ENCODE data around the gene CAMK1D.

CAMK1D gene

DNA sequence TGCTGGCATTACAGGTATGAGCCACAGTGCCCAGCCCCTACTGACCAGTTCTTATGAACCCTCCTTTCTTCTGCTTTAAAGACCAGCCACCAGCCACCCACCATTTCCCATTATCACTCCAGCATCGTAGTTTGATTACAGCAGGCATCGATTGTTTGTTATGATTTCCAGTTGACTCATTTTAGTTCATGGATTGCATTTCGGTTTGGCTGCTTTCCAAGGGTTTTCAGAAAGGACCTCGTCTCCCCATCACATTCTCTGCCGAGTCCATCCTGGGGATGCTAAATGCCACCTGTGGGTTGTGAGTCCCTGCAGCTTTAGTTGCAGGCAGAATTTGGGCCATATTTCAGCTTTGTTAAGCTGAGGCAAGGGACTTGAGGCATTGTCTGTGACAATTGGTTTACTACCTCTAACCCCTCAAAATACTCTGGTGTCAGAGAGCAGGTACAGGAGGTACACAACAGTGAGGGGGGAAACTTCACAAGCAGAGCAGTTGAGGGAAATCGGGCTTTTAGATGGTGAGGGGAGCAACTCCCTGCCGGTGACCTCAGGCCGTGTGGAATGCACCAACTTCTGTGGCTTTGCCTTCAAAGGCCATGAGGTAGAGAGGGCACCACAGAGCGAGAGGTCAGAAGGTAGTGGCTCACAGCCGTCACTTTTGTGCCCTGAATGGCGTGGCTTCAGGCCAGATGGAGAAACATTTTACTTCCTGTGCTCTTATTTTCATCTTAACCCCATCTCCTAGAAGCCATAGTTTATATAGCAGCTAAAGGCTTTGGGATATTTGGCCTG lies 448.3 kb downstream of the CAMK1D start (continued):
- TF ChIP-seq, protein P1, sequence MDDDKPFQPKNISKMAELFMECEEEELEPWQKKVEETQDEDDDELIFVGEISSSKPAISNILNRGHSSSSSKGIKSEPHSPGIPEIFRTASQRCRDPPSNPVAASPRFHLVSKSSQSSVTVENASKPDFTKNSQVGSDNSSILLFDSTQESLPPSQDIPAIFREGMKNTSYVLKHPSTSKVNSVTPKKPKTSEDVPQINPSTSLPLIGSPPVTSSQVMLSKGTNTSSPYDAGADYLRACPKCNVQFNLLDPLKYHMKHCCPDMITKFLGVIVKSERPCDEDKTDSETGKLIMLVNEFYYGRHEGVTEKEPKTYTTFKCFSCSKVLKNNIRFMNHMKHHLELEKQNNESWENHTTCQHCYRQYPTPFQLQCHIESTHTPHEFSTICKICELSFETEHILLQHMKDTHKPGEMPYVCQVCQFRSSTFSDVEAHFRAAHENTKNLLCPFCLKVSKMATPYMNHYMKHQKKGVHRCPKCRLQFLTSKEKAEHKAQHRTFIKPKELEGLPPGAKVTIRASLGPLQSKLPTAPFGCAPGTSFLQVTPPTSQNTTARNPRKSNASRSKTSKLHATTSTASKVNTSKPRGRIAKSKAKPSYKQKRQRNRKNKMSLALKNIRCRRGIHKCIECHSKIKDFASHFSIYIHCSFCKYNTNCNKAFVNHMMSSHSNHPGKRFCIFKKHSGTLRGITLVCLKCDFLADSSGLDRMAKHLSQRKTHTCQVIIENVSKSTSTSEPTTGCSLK (tag by site-specific recombination; IDR thresholded peaks at IDR 0.05): no peak
- TF ChIP-seq ZNF510 (tag by site-specific recombination; IDR thresholded peaks at IDR 0.05; ENCODE audit: insufficient replicate concordance) (no peak), SP7 (tag by site-specific recombination; IDR thresholded peaks at IDR 0.05) (no peak), EGR2 (tag by site-specific recombination; IDR thresholded peaks at IDR 0.05; ENCODE audit: low read depth) (peak; percentile 39), ZNF544 (tag by site-specific recombination; IDR thresholded peaks at IDR 0.05) (no peak), ZNF2 (tag by site-specific recombination; IDR thresholded peaks at IDR 0.05) (no peak), SCRT2 (tag by site-specific recombination; IDR thresholded peaks at IDR 0.05) (peak; percentile 84), SCRT1 (tag by site-specific recombination; IDR thresholded peaks at IDR 0.05; ENCODE audit: borderline replicate concordance) (0 out of 2 replicates have a peak, but pooled peaks have one; percentile 8), ZNF16 (tag by site-specific recombination; IDR thresholded peaks at IDR 0.05; ENCODE audit: low read depth) (no peak), FEZF1 (tag by site-specific recombination; IDR thresholded peaks at IDR 0.05) (no peak), ZBTB1 (tag by site-specific recombination; IDR thresholded peaks at IDR 0.05) (no peak), ZNF169 (tag by site-specific recombination; IDR thresholded peaks at IDR 0.05) (no peak), ZFP41 (tag by site-specific recombination; IDR thresholded peaks at IDR 0.05; ENCODE audit: borderline replicate concordance) (no peak), ZNF121 (tag by site-specific recombination; IDR thresholded peaks at IDR 0.05) (no peak), ZNF624 (tag by site-specific recombination; IDR thresholded peaks at IDR 0.05) (no peak), ZNF404 (tag by site-specific recombination; IDR thresholded peaks at IDR 0.05) (no peak), ZSCAN16 (tag by site-specific recombination; IDR thresholded peaks at IDR 0.05) (no peak)
- TF ChIP-seq, protein P2, sequence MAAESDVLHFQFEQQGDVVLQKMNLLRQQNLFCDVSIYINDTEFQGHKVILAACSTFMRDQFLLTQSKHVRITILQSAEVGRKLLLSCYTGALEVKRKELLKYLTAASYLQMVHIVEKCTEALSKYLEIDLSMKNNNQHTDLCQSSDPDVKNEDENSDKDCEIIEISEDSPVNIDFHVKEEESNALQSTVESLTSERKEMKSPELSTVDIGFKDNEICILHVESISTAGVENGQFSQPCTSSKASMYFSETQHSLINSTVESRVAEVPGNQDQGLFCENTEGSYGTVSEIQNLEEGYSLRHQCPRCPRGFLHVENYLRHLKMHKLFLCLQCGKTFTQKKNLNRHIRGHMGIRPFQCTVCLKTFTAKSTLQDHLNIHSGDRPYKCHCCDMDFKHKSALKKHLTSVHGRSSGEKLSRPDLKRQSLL (tag by site-specific recombination; IDR thresholded peaks at IDR 0.05): no peak
- TF ChIP-seq, protein P3, sequence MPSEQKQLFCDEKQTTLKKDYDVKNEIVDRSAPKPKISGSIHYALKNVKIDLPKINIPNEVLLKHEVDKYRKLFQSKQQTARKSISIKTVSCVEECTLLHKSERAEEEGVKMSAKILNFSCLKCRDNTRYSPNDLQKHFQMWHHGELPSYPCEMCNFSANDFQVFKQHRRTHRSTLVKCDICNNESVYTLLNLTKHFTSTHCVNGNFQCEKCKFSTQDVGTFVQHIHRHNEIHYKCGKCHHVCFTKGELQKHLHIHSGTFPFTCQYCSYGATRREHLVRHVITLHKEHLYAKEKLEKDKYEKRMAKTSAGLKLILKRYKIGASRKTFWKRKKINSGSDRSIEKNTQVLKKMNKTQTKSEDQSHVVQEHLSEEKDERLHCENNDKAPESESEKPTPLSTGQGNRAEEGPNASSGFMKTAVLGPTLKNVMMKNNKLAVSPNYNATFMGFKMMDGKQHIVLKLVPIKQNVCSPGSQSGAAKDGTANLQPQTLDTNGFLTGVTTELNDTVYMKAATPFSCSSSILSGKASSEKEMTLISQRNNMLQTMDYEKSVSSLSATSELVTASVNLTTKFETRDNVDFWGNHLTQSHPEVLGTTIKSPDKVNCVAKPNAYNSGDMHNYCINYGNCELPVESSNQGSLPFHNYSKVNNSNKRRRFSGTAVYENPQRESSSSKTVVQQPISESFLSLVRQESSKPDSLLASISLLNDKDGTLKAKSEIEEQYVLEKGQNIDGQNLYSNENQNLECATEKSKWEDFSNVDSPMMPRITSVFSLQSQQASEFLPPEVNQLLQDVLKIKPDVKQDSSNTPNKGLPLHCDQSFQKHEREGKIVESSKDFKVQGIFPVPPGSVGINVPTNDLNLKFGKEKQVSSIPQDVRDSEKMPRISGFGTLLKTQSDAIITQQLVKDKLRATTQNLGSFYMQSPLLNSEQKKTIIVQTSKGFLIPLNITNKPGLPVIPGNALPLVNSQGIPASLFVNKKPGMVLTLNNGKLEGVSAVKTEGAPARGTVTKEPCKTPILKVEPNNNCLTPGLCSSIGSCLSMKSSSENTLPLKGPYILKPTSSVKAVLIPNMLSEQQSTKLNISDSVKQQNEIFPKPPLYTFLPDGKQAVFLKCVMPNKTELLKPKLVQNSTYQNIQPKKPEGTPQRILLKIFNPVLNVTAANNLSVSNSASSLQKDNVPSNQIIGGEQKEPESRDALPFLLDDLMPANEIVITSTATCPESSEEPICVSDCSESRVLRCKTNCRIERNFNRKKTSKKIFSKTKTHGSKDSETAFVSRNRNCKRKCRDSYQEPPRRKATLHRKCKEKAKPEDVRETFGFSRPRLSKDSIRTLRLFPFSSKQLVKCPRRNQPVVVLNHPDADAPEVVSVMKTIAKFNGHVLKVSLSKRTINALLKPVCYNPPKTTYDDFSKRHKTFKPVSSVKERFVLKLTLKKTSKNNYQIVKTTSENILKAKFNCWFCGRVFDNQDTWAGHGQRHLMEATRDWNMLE (tag by site-specific recombination; conservative IDR thresholded peaks at IDR 0.05; ENCODE audit: low read depth): no peak
- TF ChIP-seq, protein P4, sequence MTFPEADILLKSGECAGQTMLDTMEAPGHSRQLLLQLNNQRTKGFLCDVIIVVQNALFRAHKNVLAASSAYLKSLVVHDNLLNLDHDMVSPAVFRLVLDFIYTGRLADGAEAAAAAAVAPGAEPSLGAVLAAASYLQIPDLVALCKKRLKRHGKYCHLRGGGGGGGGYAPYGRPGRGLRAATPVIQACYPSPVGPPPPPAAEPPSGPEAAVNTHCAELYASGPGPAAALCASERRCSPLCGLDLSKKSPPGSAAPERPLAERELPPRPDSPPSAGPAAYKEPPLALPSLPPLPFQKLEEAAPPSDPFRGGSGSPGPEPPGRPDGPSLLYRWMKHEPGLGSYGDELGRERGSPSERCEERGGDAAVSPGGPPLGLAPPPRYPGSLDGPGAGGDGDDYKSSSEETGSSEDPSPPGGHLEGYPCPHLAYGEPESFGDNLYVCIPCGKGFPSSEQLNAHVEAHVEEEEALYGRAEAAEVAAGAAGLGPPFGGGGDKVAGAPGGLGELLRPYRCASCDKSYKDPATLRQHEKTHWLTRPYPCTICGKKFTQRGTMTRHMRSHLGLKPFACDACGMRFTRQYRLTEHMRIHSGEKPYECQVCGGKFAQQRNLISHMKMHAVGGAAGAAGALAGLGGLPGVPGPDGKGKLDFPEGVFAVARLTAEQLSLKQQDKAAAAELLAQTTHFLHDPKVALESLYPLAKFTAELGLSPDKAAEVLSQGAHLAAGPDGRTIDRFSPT (tag by site-specific recombination; IDR thresholded peaks at IDR 0.05): no peak
- TF ChIP-seq, protein P5, sequence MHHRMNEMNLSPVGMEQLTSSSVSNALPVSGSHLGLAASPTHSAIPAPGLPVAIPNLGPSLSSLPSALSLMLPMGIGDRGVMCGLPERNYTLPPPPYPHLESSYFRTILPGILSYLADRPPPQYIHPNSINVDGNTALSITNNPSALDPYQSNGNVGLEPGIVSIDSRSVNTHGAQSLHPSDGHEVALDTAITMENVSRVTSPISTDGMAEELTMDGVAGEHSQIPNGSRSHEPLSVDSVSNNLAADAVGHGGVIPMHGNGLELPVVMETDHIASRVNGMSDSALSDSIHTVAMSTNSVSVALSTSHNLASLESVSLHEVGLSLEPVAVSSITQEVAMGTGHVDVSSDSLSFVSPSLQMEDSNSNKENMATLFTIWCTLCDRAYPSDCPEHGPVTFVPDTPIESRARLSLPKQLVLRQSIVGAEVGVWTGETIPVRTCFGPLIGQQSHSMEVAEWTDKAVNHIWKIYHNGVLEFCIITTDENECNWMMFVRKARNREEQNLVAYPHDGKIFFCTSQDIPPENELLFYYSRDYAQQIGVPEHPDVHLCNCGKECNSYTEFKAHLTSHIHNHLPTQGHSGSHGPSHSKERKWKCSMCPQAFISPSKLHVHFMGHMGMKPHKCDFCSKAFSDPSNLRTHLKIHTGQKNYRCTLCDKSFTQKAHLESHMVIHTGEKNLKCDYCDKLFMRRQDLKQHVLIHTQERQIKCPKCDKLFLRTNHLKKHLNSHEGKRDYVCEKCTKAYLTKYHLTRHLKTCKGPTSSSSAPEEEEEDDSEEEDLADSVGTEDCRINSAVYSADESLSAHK (tag by site-specific recombination; IDR thresholded peaks at IDR 0.05): no peak

Measured in HEK293 (cell line).